Right lobe of liver (tissue), 6 donors: ENCODE data around the gene ZFYVE1. TPM values are rescaled to one million over a fixed set of nuclear protein-coding genes. Genes with fewer than 3 reads are reported as not detected.

Experiments used
- ATAC-seq, 4 donors: fragments of 200-7000 bp; cut with Tn5 transposase; one replicate each; pipeline ENCODE4 v1.9.1; 2020; ENCODE audit warnings: mild to moderate bottlenecking in 4 of 4, moderate library complexity in 4 of 4
- DNase-seq, 3 donors: peaks; one replicate each; pipeline ENCODE4 v3.0.0-alpha.2; 2020
- H3K27ac ChIP-seq, 3 donors: fragments of 200-600 bp; one replicate each; pipeline ENCODE4 v1.8.0; 2022
- H3K27me3 ChIP-seq, 2 donors: fragments of 200-600 bp; one replicate each; pipeline ENCODE4 v1.8.0; 2022
- H3K36me3 ChIP-seq, 4 donors: fragments of 200-600 bp; sonication (generic) in 1 of 4; one replicate each; pipeline versions ENCODE4 v1.5.1 to v1.8.0; 2017 to 2022; ENCODE audit warnings: control low read depth in 1 of 4
- H3K4me1 ChIP-seq, 4 donors: fragments of 200-600 bp; sonication (generic) in 1 of 4; one replicate each; pipeline versions ENCODE4 v1.5.1 to v1.8.0; 2017 to 2022; ENCODE audit warnings: control low read depth in 1 of 4
- H3K4me3 ChIP-seq, 3 donors: fragments of 200-600 bp; one replicate each; pipeline ENCODE4 v1.8.0; 2022
- H3K9me3 ChIP-seq, 4 donors: fragments of 200-600 bp; sonication (generic) in 1 of 4; one replicate each; pipeline versions ENCODE4 v1.5.1 to v1.8.0; 2017 to 2022; ENCODE audit warnings: control low read depth in 1 of 4
- POLR2A ChIP-seq: fragments of 450-650 bp; IDR thresholded peaks from one replicate; pipeline ENCODE4 v1.6.1; 2017; ENCODE audit warnings: antibody characterized with exemption, mild to moderate bottlenecking
- WGBS: methylation state at CpG from one replicate; pipeline ENCODE4 v1.1.6; 2018; ENCODE audit warnings: low coverage, low lambda C conversion rate; ENCODE audit not compliant: insufficient coverage; ENCODE audit errors: missing lambda C conversion rate; 5-methylcytosine and 5-hydroxymethylcytosine counted together
- intact Hi-C, 2 donors: fragments of 100-400 bp; cut with DNase I; formaldehyde crosslinking; loops; one replicate each; pipeline versions ENCODE4 v1.11.2 to v1.14.1; 2022
- total RNA-seq, 6 experiments: library from RNA; depleted of rRNA in 2 of 6; stranded (reverse); fragments of >200 nt in 2 of 6; fragmentation: NEBNext Ultra II Directional in 3 of 6; extraction: Animal tissue kit (Norgen Biotek cat#: 25700) in 3 of 6; gene quantifications; one replicate each; pipeline versions ENCODE4 v1.1.0 to v1.2.4, GENCODE V29; 2016 to 2023
- TF ChIP-seq, protein P1 (sequence below), 4 donors: fragments of 200-600 bp in 3 of 4; fragments of 450-650 bp in 1 of 4; IDR thresholded peaks; one replicate each; pipeline versions ENCODE4 v1.5.1 to v1.8.0; 2016 to 2022; ENCODE audit warnings: antibody characterized with exemption in 4 of 4, mild to moderate bottlenecking in 2 of 4
- donor health status: DM: no; HTN: yes; CAD: no.
- donor health status: DM: no; HTN: no; CAD: no.
- donor health status: DM: no; HTN: no; CAD: no.
- donor health status: DM: no; HTN: yes; CAD: no.
- donor health status: DM: no; HTN: yes; CAD: no.

The ZFYVE1 gene
- total RNA-seq, 6 experiments from 2014 or later = 9.9 to 14.3 (median 11.4) TPM

DNA sequence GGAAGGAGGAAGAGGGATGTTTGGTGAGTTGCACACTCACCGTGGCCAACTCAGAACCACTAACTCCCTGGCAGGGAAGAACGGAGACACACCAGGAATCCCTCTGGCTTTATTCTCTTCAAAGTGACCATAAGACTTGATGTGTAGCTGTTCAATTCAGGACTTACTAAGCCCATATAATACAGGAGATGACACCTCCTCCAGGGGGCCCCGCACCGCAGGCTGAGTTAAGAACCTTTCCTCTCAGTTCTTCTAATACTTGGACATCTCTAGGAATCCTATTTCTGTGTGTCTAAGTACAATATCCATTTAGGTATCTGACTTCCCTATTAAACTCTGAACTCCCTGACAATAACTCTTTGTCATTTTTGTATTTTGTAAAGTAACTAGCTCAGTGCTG, 51.1 kb downstream of the ZFYVE1 start:
- ATAC-seq (no peak), DNase-seq (no peak)
- Histone ChIP-seq H3K9me3 (no peaks in the 10 kb centered on the region), H3K4me1 (no peaks in the 10 kb centered on the region), H3K27ac (no peak overlapping the region), H3K36me3 (peaks cover 0 to 78% (median 31%) of the 10 kb centered on the region in 4 donors), H3K4me3 (no peak overlapping the region), H3K27me3 (no peaks in the 10 kb centered on the region)
- WGBS = 100% methylated on average over 2 of the region's 4 CpGs
- intact Hi-C loops = no loop called here
- no peak for TF ChIP-seq POLR2A
- TF ChIP-seq, protein P1, sequence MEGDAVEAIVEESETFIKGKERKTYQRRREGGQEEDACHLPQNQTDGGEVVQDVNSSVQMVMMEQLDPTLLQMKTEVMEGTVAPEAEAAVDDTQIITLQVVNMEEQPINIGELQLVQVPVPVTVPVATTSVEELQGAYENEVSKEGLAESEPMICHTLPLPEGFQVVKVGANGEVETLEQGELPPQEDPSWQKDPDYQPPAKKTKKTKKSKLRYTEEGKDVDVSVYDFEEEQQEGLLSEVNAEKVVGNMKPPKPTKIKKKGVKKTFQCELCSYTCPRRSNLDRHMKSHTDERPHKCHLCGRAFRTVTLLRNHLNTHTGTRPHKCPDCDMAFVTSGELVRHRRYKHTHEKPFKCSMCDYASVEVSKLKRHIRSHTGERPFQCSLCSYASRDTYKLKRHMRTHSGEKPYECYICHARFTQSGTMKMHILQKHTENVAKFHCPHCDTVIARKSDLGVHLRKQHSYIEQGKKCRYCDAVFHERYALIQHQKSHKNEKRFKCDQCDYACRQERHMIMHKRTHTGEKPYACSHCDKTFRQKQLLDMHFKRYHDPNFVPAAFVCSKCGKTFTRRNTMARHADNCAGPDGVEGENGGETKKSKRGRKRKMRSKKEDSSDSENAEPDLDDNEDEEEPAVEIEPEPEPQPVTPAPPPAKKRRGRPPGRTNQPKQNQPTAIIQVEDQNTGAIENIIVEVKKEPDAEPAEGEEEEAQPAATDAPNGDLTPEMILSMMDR (IDR thresholded peaks at IDR 0.05) = no peak

DNA sequence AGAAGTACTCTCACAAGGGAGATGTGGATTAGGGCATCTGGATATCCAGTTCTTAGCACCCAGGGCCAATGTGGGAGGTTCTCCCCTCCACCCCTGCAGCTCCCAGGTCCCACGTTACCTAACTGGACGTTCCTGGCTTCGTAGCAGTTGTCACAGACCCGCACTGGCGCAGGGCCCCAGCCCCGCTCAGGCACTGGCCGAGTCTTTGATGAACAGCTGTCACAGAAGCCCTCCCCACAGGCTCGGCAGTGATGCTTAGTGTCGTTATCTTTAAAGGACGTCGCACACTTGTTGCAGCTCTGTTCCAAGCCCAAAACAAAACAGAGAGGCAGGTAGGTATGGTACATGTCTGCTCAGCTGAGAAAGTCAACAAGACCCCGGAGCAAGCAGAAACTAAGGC, 52.2 kb downstream of the ZFYVE1 start:
- H3K4me3 ChIP-seq = no peak overlapping the region
- H3K36me3 ChIP-seq = peaks cover 0 to 84% (median 35%) of the 10 kb centered on the region in 4 donors
- intact Hi-C loops = no loop called here
- H3K4me1 ChIP-seq = no peaks in the 10 kb centered on the region
- H3K27ac ChIP-seq = no peak overlapping the region
- WGBS = no CpG with 5 or more reads among the region's 12 CpGs
- H3K9me3 ChIP-seq = no peaks in the 10 kb centered on the region
- no peaks in the 10 kb centered on the region for H3K27me3 ChIP-seq
- DNase-seq (no peak), ATAC-seq (no peak)
- TF ChIP-seq, protein P1 (IDR thresholded peaks at IDR 0.05) = no peak
- TF ChIP-seq POLR2A = no peak

DNA sequence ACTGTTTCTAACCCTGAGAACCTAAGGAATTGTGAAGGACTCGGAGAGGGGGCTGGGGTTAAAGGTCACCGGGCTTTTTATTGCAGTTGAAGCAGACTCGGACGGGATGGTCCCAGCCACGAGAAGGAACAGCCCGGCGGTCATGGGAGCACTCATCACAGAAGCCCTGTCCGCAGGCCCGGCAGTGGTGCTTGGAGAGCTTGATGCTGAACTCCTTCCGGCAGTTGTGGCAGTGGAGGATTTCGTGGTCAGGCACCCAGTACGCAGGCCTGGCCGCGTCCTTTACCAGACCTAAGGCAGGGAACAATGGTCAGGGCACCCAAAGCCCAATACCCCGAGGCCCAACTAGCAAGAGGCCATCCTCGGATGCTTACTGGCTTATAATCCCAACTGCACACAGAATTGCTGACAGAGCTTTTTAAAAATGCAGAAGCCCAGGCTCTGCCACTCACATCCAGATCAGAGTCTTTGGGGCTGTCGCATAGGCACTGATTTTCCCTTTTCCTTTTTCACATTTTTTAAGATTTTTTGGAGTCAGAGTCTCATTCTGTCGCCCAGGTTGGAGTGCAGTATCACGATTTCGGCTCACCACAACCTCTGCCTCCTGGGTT, 56.0 kb downstream of the ZFYVE1 start:
- intact Hi-C loops = no loop called here
- H3K4me3 ChIP-seq = no peak overlapping the region
- H3K4me1 ChIP-seq = no peaks in the 10 kb centered on the region
- WGBS = 98% methylated on average over 4 of the region's 20 CpGs
- H3K27ac ChIP-seq = no peak overlapping the region
- ATAC-seq (no peak), DNase-seq (no peak)
- H3K36me3 ChIP-seq = peaks cover 0 to 61% (median 31%) of the 10 kb centered on the region in 4 donors
- H3K9me3 ChIP-seq = no peaks in the 10 kb centered on the region
- H3K27me3 ChIP-seq = no peaks in the 10 kb centered on the region
- TF ChIP-seq POLR2A = no peak
- TF ChIP-seq, protein P1 (IDR thresholded peaks at IDR 0.05) = no peak

DNA sequence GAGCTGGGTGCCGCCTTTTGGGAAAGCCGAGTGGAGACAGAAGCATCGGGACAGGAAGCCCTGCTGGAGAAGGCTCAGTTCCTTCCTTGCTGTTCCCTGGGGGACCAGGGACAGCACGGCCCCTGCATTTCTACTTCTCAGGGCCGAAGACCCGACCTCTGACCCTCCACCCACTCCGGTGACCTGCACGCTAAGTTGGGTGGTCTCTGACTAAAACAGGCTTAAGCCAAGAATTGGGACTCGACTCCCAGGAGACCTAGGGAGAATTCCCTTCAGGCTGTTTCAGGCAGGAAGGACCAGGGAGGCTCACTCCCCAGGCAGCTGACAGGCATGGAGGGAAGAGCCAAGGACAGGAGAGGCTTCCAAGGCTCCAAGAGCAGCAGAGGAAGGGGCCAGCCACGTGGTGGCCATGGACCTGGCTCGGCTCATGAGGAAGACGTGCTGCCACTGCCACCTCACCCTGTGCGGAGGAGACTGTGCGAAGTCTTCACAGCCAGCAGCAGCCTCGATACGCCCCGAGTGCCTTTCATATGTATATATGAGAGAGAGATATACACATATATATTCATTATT, 56.8 kb downstream of the ZFYVE1 start:
- no peaks in the 10 kb centered on the region for H3K27me3 ChIP-seq
- no peaks in the 10 kb centered on the region for H3K4me1 ChIP-seq
- ATAC-seq = no peak
- DNase-seq = no peak
- peaks cover 0 to 55% (median 26%) of the 10 kb centered on the region in 4 donors for H3K36me3 ChIP-seq
- H3K9me3 ChIP-seq = no peaks in the 10 kb centered on the region
- TF ChIP-seq POLR2A = no peak
- TF ChIP-seq, protein P1 (IDR thresholded peaks at IDR 0.05) = no peak
- no peak overlapping the region for H3K27ac ChIP-seq
- WGBS = 94% methylated on average over 3 of the region's 17 CpGs
- intact Hi-C loops = no loop called here
- no peak overlapping the region for H3K4me3 ChIP-seq
